H1 (cell line): ENCODE results near the gene UBR3. TPM values are rescaled to one million over a fixed set of nuclear protein-coding genes. Genes with fewer than 3 reads are reported as not detected.
A peak's percentile ranks its signal among the peaks of the same experiment; 100 is the strongest.

Experiments used
- CTCF ChIA-PET: fragments of 300-600 bp; sonication (Branson Sonifier 250); formaldehyde crosslinking; loops from one replicate; lab custom pipeline; 2021; ENCODE audit not compliant: partially characterized antibody; lab: Charles Lee
- POLR2A ChIA-PET: fragments of 300-600 bp; sonication (Branson Sonifier 250); formaldehyde crosslinking; loops from one replicate; lab custom pipeline; 2021; ENCODE audit warnings: inconsistent platforms; ENCODE audit not compliant: partially characterized antibody; lab: Charles Lee
- DNase-seq, 2 experiments: peaks; one replicate each; pipeline versions ENCODE4 v3.0.0 to v3.0.0-alpha.2; 2010 to 2022; ENCODE audit warnings: low spot score in 2 of 2, low read depth in 1 of 2, mixed read lengths in 1 of 2
- FAIRE-seq: peaks from 2 replicates; lab custom pipeline; 2011; peaks lifted over from hg19 to GRCh38; lab: Jason Lieb, UNC
- H2AFZ ChIP-seq: 2 replicates; pipeline ENCODE4 v1.8.1; 2012; ENCODE audit warnings: low read length, inconsistent platforms
- H2AK5ac ChIP-seq: 2 replicates; pipeline ENCODE4 v1.6.1; 2013; ENCODE audit warnings: low read depth, low read length
- H2BK120ac ChIP-seq: replicated peaks from 2 replicates; pipeline ENCODE3; 2013; ENCODE audit warnings: low read depth, low read length, inconsistent platforms
- H2BK12ac ChIP-seq: 2 replicates; pipeline ENCODE4 v1.6.1; 2013; ENCODE audit warnings: low read depth, low read length
- H2BK15ac ChIP-seq: 2 replicates; pipeline ENCODE4 v1.6.1; 2013; ENCODE audit warnings: low read length
- H2BK20ac ChIP-seq: 2 replicates; pipeline ENCODE4 v1.6.1; 2013; ENCODE audit warnings: low read length
- H2BK5ac ChIP-seq: 2 replicates; pipeline ENCODE4 v1.6.1; 2013; ENCODE audit warnings: low read depth, low read length
- H3K14ac ChIP-seq: 2 replicates; pipeline ENCODE4 v1.6.1; 2013; ENCODE audit warnings: inconsistent platforms; ENCODE audit not compliant: insufficient read length
- H3K18ac ChIP-seq: 2 replicates; pipeline ENCODE4 v1.6.1; 2013; ENCODE audit warnings: low read length; ENCODE audit errors: extremely low read depth
- H3K23ac ChIP-seq: 2 replicates; pipeline ENCODE4 v1.6.1; 2013; ENCODE audit warnings: inconsistent platforms; ENCODE audit not compliant: insufficient read length
- H3K23me2 ChIP-seq: 2 replicates; pipeline ENCODE4 v1.6.1; 2013; ENCODE audit warnings: low read depth, low read length
- H3K27ac ChIP-seq: 2 replicates; pipeline ENCODE4 v1.6.1; 2011; ENCODE audit warnings: low read depth, low read length, inconsistent platforms
- H3K27me3 ChIP-seq, 4 experiments: replicated peaks in 1 of 4; 1 replicate in 1 of 4; 2 replicates in 3 of 4; pipeline versions ENCODE4 v1.6.1 to v1.8.1; 2011 to 2013; ENCODE audit warnings: low read length in 3 of 4, mild to moderate bottlenecking in 3 of 4, inconsistent platforms in 2 of 4, mixed read lengths in 2 of 4, moderate library complexity in 1 of 4; ENCODE audit not compliant: control insufficient read depth in 3 of 4, insufficient read depth in 3 of 4; ENCODE audit errors: extremely low read depth in 1 of 4
- H3K36me3 ChIP-seq, 4 experiments: 2 replicates each; pipeline versions ENCODE4 v1.6.1 to v1.8.1; 2011 to 2013; ENCODE audit warnings: mild to moderate bottlenecking in 4 of 4, low read length in 3 of 4, moderate library complexity in 2 of 4, control low read depth in 1 of 4, inconsistent platforms in 1 of 4; ENCODE audit not compliant: insufficient read depth in 4 of 4, control insufficient read depth in 2 of 4
- H3K4ac ChIP-seq: replicated peaks from 2 replicates; pipeline ENCODE3; 2013; ENCODE audit warnings: low read length, low read depth, mixed read lengths, inconsistent platforms; ENCODE audit not compliant: insufficient read length
- H3K4me1 ChIP-seq, 4 experiments: replicated peaks in 1 of 4; 1 replicate in 1 of 4; 2 replicates in 3 of 4; pipeline versions ENCODE4 v1.6.1 to v1.8.1; 2011 to 2013; ENCODE audit warnings: low read length in 3 of 4, inconsistent platforms in 2 of 4, mixed read lengths in 1 of 4; ENCODE audit not compliant: insufficient read depth in 4 of 4, control insufficient read depth in 3 of 4
- H3K4me2 ChIP-seq, 2 experiments: 2 replicates each; pipeline versions ENCODE4 v1.6.1 to v1.8.1; 2011 to 2013; ENCODE audit warnings: low read depth in 2 of 2, low read length in 2 of 2, control low read depth in 1 of 2, inconsistent platforms in 1 of 2, mild to moderate bottlenecking in 1 of 2; ENCODE audit not compliant: insufficient read depth in 1 of 2
- H3K4me3 ChIP-seq, 4 experiments: fragments of 200-600, 300-600 bp in 1 of 4; sonication (generic), shearing (Covaris generic), sonication (Bioruptor Twin) in 1 of 4; 2 replicates each; pipeline versions ENCODE4 v1.5.1 to v1.8.1; 2011 to 2016; ENCODE audit warnings: low read length in 4 of 4, low read depth in 3 of 4, control low read depth in 2 of 4, inconsistent platforms in 2 of 4, mild to moderate bottlenecking in 2 of 4, mixed read lengths in 1 of 4, moderate library complexity in 1 of 4; ENCODE audit not compliant: insufficient read depth in 2 of 4; ENCODE audit errors: extremely low read depth in 1 of 4
- H3K56ac ChIP-seq: replicated peaks from 2 replicates; pipeline ENCODE3; 2013; ENCODE audit warnings: low read depth, mild to moderate bottlenecking, mixed read lengths, low read length, inconsistent platforms; ENCODE audit not compliant: insufficient read length
- H3K79me1 ChIP-seq: 2 replicates; pipeline ENCODE4 v1.6.1; 2013; ENCODE audit warnings: low read depth, low read length, control low read depth
- H3K79me2 ChIP-seq, 2 experiments: 2 replicates each; pipeline versions ENCODE4 v1.6.1 to v1.8.1; 2012 to 2013; ENCODE audit warnings: low read length in 2 of 2, mild to moderate bottlenecking in 2 of 2, inconsistent platforms in 1 of 2; ENCODE audit not compliant: insufficient read depth in 2 of 2, control insufficient read depth in 1 of 2
- H3K9ac ChIP-seq, 4 experiments: replicated peaks in 1 of 4; 1 replicate in 1 of 4; 2 replicates in 3 of 4; pipeline versions ENCODE4 v1.6.1 to v1.8.1; 2011 to 2013; ENCODE audit warnings: low read depth in 3 of 4, low read length in 3 of 4, control low read depth in 2 of 4, mild to moderate bottlenecking in 2 of 4, moderate library complexity in 2 of 4, inconsistent platforms in 1 of 4; ENCODE audit errors: extremely low read depth in 1 of 4
- H3K9me3 ChIP-seq, 2 experiments: 2 replicates each; pipeline versions ENCODE4 v1.6.1 to v1.8.1; 2012 to 2013; ENCODE audit warnings: mild to moderate bottlenecking in 2 of 2, moderate library complexity in 2 of 2, control low read depth in 1 of 2, inconsistent platforms in 1 of 2, low read depth in 1 of 2, low read length in 1 of 2, mixed read lengths in 1 of 2; ENCODE audit not compliant: insufficient read depth in 2 of 2
- H4K20me1 ChIP-seq, 2 experiments: replicated peaks in 1 of 2; 2 replicates each; pipeline versions ENCODE3 to v1.8.1; 2011 to 2013; ENCODE audit warnings: inconsistent platforms in 2 of 2, low read length in 2 of 2, mild to moderate bottlenecking in 1 of 2; ENCODE audit not compliant: insufficient read depth in 2 of 2, control insufficient read depth in 1 of 2
- H4K5ac ChIP-seq: 2 replicates; pipeline ENCODE4 v1.6.1; 2013; ENCODE audit warnings: low read length, low read depth, mixed read lengths, inconsistent platforms; ENCODE audit not compliant: insufficient read length
- H4K8ac ChIP-seq: 2 replicates; pipeline ENCODE4 v1.8.0; 2013; ENCODE audit warnings: mild to moderate bottlenecking, moderate library complexity, low read length, inconsistent platforms; ENCODE audit not compliant: insufficient read depth; ENCODE audit errors: extremely low read depth
- H4K91ac ChIP-seq: replicated peaks from 2 replicates; pipeline ENCODE3; 2013; ENCODE audit warnings: low read length, mixed read lengths, inconsistent platforms; ENCODE audit not compliant: insufficient read length
- CTBP2 ChIP-seq: IDR thresholded peaks from 2 replicates; pipeline ENCODE4 v1.7.0; 2011; ENCODE audit warnings: borderline replicate concordance, mild to moderate bottlenecking, moderate library complexity, mixed read lengths, low read length; ENCODE audit not compliant: insufficient read depth, insufficient read length
- GABPA ChIP-seq: IDR thresholded peaks from 2 replicates; pipeline ENCODE4 v1.6.1; 2011; ENCODE audit warnings: mild to moderate bottlenecking, low read length, moderate library complexity, borderline replicate concordance; ENCODE audit not compliant: insufficient read depth
- HDAC6 ChIP-seq: IDR thresholded peaks from one replicate; pipeline ENCODE4 v1.7.1; 2012; ENCODE audit warnings: low read depth, mild to moderate bottlenecking, inconsistent platforms, low read length, moderate library complexity
- KDM1A ChIP-seq: fragments of 200-600, 300-600 bp; sonication (generic); IDR thresholded peaks from 2 replicates; pipeline ENCODE4 v1.7.1; 2016; ENCODE audit warnings: mild to moderate bottlenecking, low read length, borderline replicate concordance
- MAFK ChIP-seq: IDR thresholded peaks from 2 replicates; pipeline ENCODE4 v1.6.1; 2012; ENCODE audit warnings: low read depth, mild to moderate bottlenecking, improper control_type of control experiment, low read length
- RNF2 ChIP-seq: fragments of 200-900, 300-1000 bp; sonication (generic); IDR thresholded peaks from 2 replicates; pipeline ENCODE4 v1.7.1; 2016; ENCODE audit warnings: borderline replicate concordance, low read depth, mild to moderate bottlenecking, antibody characterized with exemption, low read length; ENCODE audit not compliant: poor library complexity, severe bottlenecking; ENCODE audit errors: missing control alignments
- SP4 ChIP-seq: IDR thresholded peaks from 2 replicates; pipeline ENCODE4 v1.6.1; 2012; ENCODE audit warnings: low read length, inconsistent platforms
- TEAD4 ChIP-seq: IDR thresholded peaks from 2 replicates; pipeline ENCODE4 v1.6.1; 2012; ENCODE audit warnings: low read depth, low read length, inconsistent platforms, mixed read lengths
- WGBS, 2 experiments: shearing (Covaris generic) in 1 of 2; methylation state at CpG; one replicate each; pipeline versions ENCODE4 v1.1.6 to v1.1.7; 2013 to 2015; ENCODE audit warnings: low lambda C conversion rate in 2 of 2, mixed read lengths in 2 of 2, inconsistent platforms in 1 of 2, low coverage in 1 of 2, missing lambda C conversion rate in 1 of 2; ENCODE audit not compliant: insufficient replicate concordance in 2 of 2, insufficient coverage in 1 of 2, insufficient read length in 1 of 2; ENCODE audit errors: extremely low coverage in 1 of 2, missing lambda C conversion rate in 1 of 2; 5-methylcytosine and 5-hydroxymethylcytosine counted together
- polyA plus RNA-seq, 7 experiments: library from polyadenylated mRNA; depleted of rRNA in 3 of 7; stranded (reverse) in 5 of 7; unstranded in 2 of 7; fragments of >200 nt in 5 of 7; fragments of 200-250 nt in 2 of 7; gene quantifications; 1 replicate in 5 of 7; 2 replicates in 1 of 7; 4 replicates in 1 of 7; pipeline versions ENCODE4 v1.2.1 to v1.2.3, GENCODE V29; 2011 to 2013; ENCODE audit warnings: missing spikeins in 2 of 7, mixed read lengths in 2 of 7
- total RNA-seq: library from RNA; stranded (reverse); fragmentation: NEBNext Ultra II Directional; extraction: Animal tissue kit (Norgen Biotek cat#: 25700); gene quantifications from 2 replicates; pipeline ENCODE4 v1.2.1, GENCODE V29; 2021

The UBR3 gene
- total and polyA plus RNA-seq, 2 of the 8 experiments (the other 6 are each of a cell fraction or from before 2014, with no cell fraction given): 3.7 to 17.7 TPM

- 85% methylated on average over 1 of the region's 1 CpG; no CpG with 5 or more reads in 1 of the 2 experiments for WGBS, 2 experiments
- Histone ChIP-seq H3K4me1 (no peaks in the 10 kb centered on the region), H3K18ac (no peak overlapping the region), H3K4ac (peak overlapping the region; percentile 32), H3K56ac (no peak overlapping the region), H2BK20ac (no peak overlapping the region), H2BK12ac (no peak overlapping the region), H2AFZ (no peak overlapping the region), H3K23me2 (no peaks in the 10 kb centered on the region), H3K79me2 (no peaks in the 10 kb centered on the region), H4K8ac (no peak overlapping the region), H3K27ac (no peak overlapping the region), H2BK5ac (no peak overlapping the region), H2AK5ac (no peak overlapping the region), H2BK15ac (0 out of 2 replicates have a peak overlapping the region, but pooled peaks have one; percentile 21), H3K9ac (no peak overlapping the region), H3K36me3 (no peaks in the 10 kb centered on the region), H3K23ac (no peak overlapping the region), H4K5ac (no peak overlapping the region), H3K79me1 (no peaks in the 10 kb centered on the region), H3K9me3 (peaks cover 16 to 17% of the 10 kb centered on the region in 2 experiments), H2BK120ac (no peak overlapping the region), H3K14ac (no peak overlapping the region), H4K20me1 (no peaks in the 10 kb centered on the region), H3K4me3 (no peak overlapping the region), H4K91ac (no peak overlapping the region), H3K4me2 (no peak overlapping the region), H3K27me3 (no peaks in the 10 kb centered on the region)
- DNase-seq: no peak
- ChIA-PET CTCF (interaction anchor here (0.8 kb wide), 2 partner anchors 15 to 695 kb away, joined by 3 read pairs; partner anchors contain the start of gene GAD1), POLR2A (no interaction called here)
- FAIRE-seq: no peak
- TF ChIP-seq HDAC6 (no peak), MAFK (no peak), CTBP2 (no peak), SP4 (no peak), RNF2 (no peak), TEAD4 (no peak), GABPA (no peak), KDM1A (no peak)
These were observed 294.4 kb downstream of the UBR3 start for GRCh38 chr2:170121689-170122088.
